BJ (cell line): ENCODE measurements around the gene WNT11. TPM values are rescaled to one million over a fixed set of nuclear protein-coding genes. Genes with fewer than 3 reads are reported as not detected.
A peak's percentile ranks its signal among the peaks of the same experiment; 100 is the strongest.

Experiments used
- CTCF ChIA-PET: fragments of 350-600 bp; formaldehyde crosslinking; extraction: SDS; loops from one replicate; lab custom pipeline; 2021; ENCODE audit warnings: antibody characterized with exemption, inconsistent platforms; lab: Yijun Ruan, JAX
- POLR2A ChIA-PET: fragments of 300-600 bp; sonication (Branson Sonifier 250); formaldehyde crosslinking; extraction: SDS; loops from one replicate; lab custom pipeline; 2021; ENCODE audit warnings: antibody characterized with exemption; lab: Charles Lee
- DNase-seq: peaks from one replicate; pipeline ENCODE4 v3.0.0-alpha.2; 2011; ENCODE audit warnings: low read depth
- H3K27me3 ChIP-seq: 2 replicates; pipeline ENCODE4 v1.6.0; 2011; ENCODE audit warnings: low read length; ENCODE audit not compliant: control insufficient read depth, insufficient read depth
- H3K36me3 ChIP-seq: 2 replicates; pipeline ENCODE4 v1.5.1; 2011; ENCODE audit warnings: low read length; ENCODE audit not compliant: control insufficient read depth, insufficient read depth
- H3K4me3 ChIP-seq: 2 replicates; pipeline ENCODE4 v1.5.1; 2011; ENCODE audit warnings: low read depth, mild to moderate bottlenecking, control low read depth, low read length
- polyA minus RNA-seq: library from RNA; depleted of rRNA, polyadenylated mRNA; stranded (reverse); fragments of >200 nt; gene quantifications from 2 replicates; pipeline ENCODE4 v1.2.3, GENCODE V29; 2011; rRNA and poly(A)+ RNA removed
- polyA plus RNA-seq: library from polyadenylated mRNA; depleted of rRNA; stranded (reverse); fragments of >200 nt; gene quantifications from 2 replicates; pipeline ENCODE4 v1.2.3, GENCODE V29; 2011; rRNA removed
- TF ChIP-seq, protein P1 (sequence below): IDR thresholded peaks from 2 replicates; pipeline ENCODE4 v1.5.1; 2011; ENCODE audit warnings: low read depth, mild to moderate bottlenecking, control low read depth, inconsistent platforms, low read length, moderate library complexity; ENCODE audit not compliant: insufficient read depth

WNT11 gene
- polyA plus RNA-seq (0.25 and 0.26 TPM in 2 replicates), polyA minus RNA-seq (0.15 TPM in 1 of 2 replicates, not detected in the other)

DNA sequence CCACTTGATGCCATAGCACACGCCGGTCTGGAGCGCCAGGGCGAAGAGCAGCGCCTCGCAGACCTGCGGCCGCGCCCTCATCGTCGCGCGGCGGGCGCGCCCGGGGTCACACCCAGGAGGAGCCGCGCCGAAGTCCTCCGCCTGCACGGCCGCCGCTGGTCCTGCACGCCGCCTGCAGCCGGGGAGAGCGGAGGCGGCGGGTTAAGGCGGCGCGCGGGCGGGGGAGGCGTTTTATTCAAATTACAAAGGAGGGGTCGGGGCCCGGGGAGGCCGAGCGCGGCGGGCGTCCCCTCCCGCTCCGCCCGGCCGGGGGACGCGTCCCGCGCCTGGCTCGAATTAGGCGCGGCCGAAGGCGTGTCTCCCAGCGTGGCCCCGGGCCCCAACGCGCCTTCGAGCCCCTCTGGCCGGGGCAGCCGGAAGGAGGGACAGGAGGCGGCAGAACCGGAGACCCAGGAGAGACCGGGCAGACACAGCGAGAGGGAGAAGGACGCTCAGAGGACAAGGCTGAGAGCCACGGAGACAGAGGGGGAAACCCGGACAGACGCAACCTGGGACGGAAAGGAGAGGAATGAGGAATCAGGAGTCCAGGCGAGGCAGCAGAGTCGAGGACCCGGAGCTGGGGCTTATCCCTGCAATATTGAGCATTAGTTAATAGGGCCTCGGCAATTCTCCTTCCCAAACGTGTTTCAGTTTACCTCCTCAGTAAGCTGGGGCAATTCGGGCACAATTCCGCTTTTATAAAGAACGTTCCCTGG lies at the start of gene WNT11:
TSS of gene WNT11 (minus strand) at position 176 of the 755 bp plus-strand sequence. CDS start at position 81, 95 bp downstream.
- H3K36me3 ChIP-seq: no peaks in the 10 kb centered on the region
- TF ChIP-seq, protein P1, sequence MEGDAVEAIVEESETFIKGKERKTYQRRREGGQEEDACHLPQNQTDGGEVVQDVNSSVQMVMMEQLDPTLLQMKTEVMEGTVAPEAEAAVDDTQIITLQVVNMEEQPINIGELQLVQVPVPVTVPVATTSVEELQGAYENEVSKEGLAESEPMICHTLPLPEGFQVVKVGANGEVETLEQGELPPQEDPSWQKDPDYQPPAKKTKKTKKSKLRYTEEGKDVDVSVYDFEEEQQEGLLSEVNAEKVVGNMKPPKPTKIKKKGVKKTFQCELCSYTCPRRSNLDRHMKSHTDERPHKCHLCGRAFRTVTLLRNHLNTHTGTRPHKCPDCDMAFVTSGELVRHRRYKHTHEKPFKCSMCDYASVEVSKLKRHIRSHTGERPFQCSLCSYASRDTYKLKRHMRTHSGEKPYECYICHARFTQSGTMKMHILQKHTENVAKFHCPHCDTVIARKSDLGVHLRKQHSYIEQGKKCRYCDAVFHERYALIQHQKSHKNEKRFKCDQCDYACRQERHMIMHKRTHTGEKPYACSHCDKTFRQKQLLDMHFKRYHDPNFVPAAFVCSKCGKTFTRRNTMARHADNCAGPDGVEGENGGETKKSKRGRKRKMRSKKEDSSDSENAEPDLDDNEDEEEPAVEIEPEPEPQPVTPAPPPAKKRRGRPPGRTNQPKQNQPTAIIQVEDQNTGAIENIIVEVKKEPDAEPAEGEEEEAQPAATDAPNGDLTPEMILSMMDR: no peak
- H3K4me3 ChIP-seq: peak within 1 kb of the TSS; percentile 39
- ChIA-PET CTCF (interaction anchor here (0.5 to 7.3 kb wide), 23 partner anchors 8 to 619 kb away, joined by 3 to 135 read pairs (median 7); no protein-coding TSS in a partner anchor), POLR2A (no interaction called here)
- H3K27me3 ChIP-seq: peaks cover 49% of the 10 kb centered on the region
- no peak for DNase-seq

DNA sequence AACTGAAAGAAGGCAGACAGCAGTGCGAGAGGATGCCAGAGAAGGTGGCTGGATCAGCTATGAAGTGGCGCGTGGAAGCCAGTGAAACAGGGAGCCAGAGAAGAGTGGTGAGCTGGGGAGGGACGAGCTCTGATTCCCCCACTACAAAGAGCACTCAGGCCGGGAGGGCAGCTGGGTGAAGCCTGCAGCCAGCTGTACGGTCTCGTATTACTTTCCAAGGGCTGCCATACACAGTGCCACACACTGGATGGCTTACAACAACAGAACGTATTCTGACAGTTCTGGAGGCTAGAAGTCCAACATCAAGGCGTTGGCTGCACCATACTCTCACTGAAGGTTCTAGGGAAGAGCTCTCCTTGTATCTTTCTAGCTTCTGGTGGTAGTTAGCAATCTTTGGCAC lies 47.1 kb upstream of the WNT11 start:
- H3K27me3 ChIP-seq: peaks cover 35% of the 10 kb centered on the region
- H3K36me3 ChIP-seq: no peaks in the 10 kb centered on the region
- no peak for DNase-seq
- ChIA-PET POLR2A (no interaction called here), CTCF (interaction anchor here (0.6 kb wide), 1 partner anchor 41 kb away, joined by 3 read pairs; no protein-coding TSS in a partner anchor)
- no peak overlapping the region for H3K4me3 ChIP-seq
- TF ChIP-seq, protein P1: no peak

GRCh38 chr11:76252631-76253070 lies 46.3 kb upstream of the WNT11 start:
- TF ChIP-seq, protein P1: no peak
- Histone ChIP-seq H3K27me3 (peaks cover 32% of the 10 kb centered on the region), H3K36me3 (no peaks in the 10 kb centered on the region), H3K4me3 (no peak overlapping the region)
- no peak for DNase-seq
- CTCF ChIA-PET: interaction anchor here (0.6 kb wide), 1 partner anchor 42 kb away, joined by 3 read pairs; no protein-coding TSS in a partner anchor
- POLR2A ChIA-PET: no interaction called here

DNA sequence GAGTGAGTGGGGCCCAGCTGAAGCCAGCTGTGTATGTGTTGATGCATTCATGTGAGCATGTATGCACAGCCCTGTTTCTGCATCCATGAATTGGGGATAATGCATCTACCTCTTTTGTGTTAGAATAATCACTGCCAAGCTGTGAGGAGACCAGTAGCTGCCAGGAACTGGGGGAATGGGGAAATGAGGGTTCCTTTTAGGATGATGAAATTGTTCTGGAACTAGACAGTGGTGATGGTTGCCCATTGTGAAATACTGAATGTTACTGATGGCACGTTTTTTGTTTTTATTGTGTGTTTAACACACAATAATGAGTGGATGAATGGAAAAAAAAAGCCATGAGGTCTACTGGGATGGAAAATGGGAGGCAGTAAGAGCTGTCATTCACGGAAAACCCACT lies 45.3 kb upstream of the WNT11 start:
- DNase-seq: no peak
- POLR2A ChIA-PET: no interaction called here
- H3K36me3 ChIP-seq: no peaks in the 10 kb centered on the region
- peaks cover 25% of the 10 kb centered on the region for H3K27me3 ChIP-seq
- TF ChIP-seq, protein P1: no peak
- H3K4me3 ChIP-seq: no peak overlapping the region
- CTCF ChIA-PET: interaction anchor here (2.3 kb wide), 1 partner anchor 44 kb away, joined by 8 read pairs; no protein-coding TSS in a partner anchor

DNA sequence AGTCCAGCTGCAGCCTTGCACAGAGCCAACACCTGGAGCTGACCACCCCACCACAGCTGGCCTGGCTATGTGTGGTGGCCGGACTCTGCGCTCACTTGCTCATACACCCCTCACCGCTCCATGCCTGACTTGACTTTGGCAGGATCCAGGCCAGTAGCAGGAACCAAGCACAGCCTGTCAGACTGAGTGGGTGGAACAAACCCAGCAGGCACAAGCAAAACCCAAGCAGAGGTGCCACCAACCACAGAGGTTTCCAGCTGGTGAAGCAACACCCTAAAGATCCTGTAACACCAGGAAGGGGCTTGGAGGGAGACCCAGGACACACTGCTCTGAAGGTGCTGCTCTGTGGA lies 44.9 kb upstream of the WNT11 start:
- CTCF ChIA-PET: interaction anchor here (2.3 kb wide), 1 partner anchor 44 kb away, joined by 8 read pairs; no protein-coding TSS in a partner anchor
- H3K36me3 ChIP-seq: no peaks in the 10 kb centered on the region
- H3K27me3 ChIP-seq: peaks cover 25% of the 10 kb centered on the region
- TF ChIP-seq, protein P1: no peak
- no peak overlapping the region for H3K4me3 ChIP-seq
- POLR2A ChIA-PET: no interaction called here
- DNase-seq: no peak
